ENCODE data around the gene NKAIN2.
"Not testable (repeated sequence)": the region's sequence is repeated elsewhere in the genome, so short reads cannot be mapped to it uniquely, and the experiment has no call there.

Gene NKAIN2

DNA sequence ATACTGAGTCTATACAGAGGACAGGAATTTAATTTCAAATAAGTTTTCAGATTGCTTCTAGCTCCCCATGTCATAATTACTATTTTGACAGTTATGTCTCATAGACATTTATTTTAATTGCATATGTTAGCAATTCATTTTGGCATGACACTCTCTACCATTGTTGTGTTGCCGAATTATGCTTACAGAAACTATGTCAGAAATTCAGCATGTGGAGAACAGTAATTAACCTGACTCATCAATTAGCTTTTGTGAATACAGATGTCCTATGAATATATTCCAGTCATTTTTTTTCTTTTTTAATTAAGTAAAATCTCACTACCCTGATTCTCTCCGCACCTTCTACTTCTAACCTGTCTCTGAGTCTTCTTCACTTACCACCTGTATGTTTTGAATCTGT, 105.1 kb downstream of the NKAIN2 start:
- Histone ChIP-seq H3K4me1 (ENCODE audit: control insufficient read depth, insufficient read depth, low read length) (no peaks in the 10 kb centered on the region), H3K27me3 (ENCODE audit: control insufficient read depth in 1 of 2, insufficient read depth in 2 of 2, low read length in 2 of 2) (no peaks in the 10 kb centered on the region), H3K9ac (ENCODE audit: low read length in 2 of 2) (no peak overlapping the region), H3K9me3 (ENCODE audit: control insufficient read depth in 2 of 2, low read length in 2 of 2) (no peaks in the 10 kb centered on the region), H3K36me3 (ENCODE audit: control insufficient read depth in 2 of 2, insufficient read depth in 2 of 2, low read length in 2 of 2) (no peaks in the 10 kb centered on the region), H3K4me3 (ENCODE audit: low read length in 2 of 2) (no peak overlapping the region), H3K27ac (ENCODE audit: low read length) (no peak overlapping the region)

- Histone ChIP-seq H3K4me3 (ENCODE audit: low read length in 2 of 2) (no peak overlapping the region), H3K36me3 (ENCODE audit: control insufficient read depth in 2 of 2, insufficient read depth in 2 of 2, low read length in 2 of 2) (no peaks in the 10 kb centered on the region), H3K4me1 (ENCODE audit: control insufficient read depth, insufficient read depth, low read length) (no peaks in the 10 kb centered on the region), H3K9me3 (ENCODE audit: control insufficient read depth in 2 of 2, low read length in 2 of 2) (no peaks in the 10 kb centered on the region), H3K27ac (ENCODE audit: low read length) (no peak overlapping the region), H3K9ac (ENCODE audit: low read length in 2 of 2) (no peak overlapping the region), H3K27me3 (ENCODE audit: control insufficient read depth in 1 of 2, insufficient read depth in 2 of 2, low read length in 2 of 2) (no peaks in the 10 kb centered on the region)
These were observed 106.3 kb downstream of the NKAIN2 start for GRCh38 chr6:123909989-123910388.

DNA sequence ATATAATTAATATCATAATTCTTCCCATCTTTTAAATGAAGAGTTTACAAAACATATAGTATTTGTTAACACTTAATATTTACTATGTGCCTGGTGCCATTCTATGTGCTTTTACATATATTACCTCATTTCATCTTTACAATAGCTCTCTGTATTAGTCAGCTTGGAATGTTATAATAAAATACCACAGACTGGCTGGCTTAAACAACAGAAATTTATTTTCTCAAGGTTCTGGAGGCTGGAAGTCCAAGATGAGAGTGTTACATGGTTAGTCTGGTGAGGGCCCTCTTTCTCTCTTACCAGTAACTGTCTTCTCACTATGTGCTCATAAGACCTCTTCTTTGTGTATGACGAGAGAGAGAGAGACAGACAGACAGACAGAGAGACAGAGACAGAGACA, 110.2 kb downstream of the NKAIN2 start:
- Histone ChIP-seq H3K4me1 (ENCODE audit: control insufficient read depth, insufficient read depth, low read length) (no peaks in the 10 kb centered on the region), H3K4me3 (ENCODE audit: low read length in 2 of 2) (no peak overlapping the region), H3K27me3 (ENCODE audit: control insufficient read depth in 1 of 2, insufficient read depth in 2 of 2, low read length in 2 of 2) (no peaks in the 10 kb centered on the region), H3K36me3 (ENCODE audit: control insufficient read depth in 2 of 2, insufficient read depth in 2 of 2, low read length in 2 of 2) (no peaks in the 10 kb centered on the region), H3K9ac (ENCODE audit: low read length in 2 of 2) (no peak overlapping the region), H3K9me3 (ENCODE audit: control insufficient read depth in 2 of 2, low read length in 2 of 2) (no peaks in the 10 kb centered on the region), H3K27ac (ENCODE audit: low read length) (no peak overlapping the region)

- H3K9ac ChIP-seq (ENCODE audit: low read length in 2 of 2); H3K27me3 ChIP-seq (ENCODE audit: control insufficient read depth in 1 of 2, insufficient read depth in 2 of 2, low read length in 2 of 2); H3K4me3 ChIP-seq (ENCODE audit: low read length in 2 of 2); H3K9me3 ChIP-seq (ENCODE audit: control insufficient read depth in 2 of 2, low read length in 2 of 2); H3K4me1 ChIP-seq (ENCODE audit: control insufficient read depth, insufficient read depth, low read length); H3K36me3 ChIP-seq (ENCODE audit: control insufficient read depth in 2 of 2, insufficient read depth in 2 of 2, low read length in 2 of 2); H3K27ac ChIP-seq (ENCODE audit: low read length): not testable (repeated sequence)
These were observed 119.7 kb downstream of the NKAIN2 start for GRCh38 chr6:123923379-123923778.

DNA sequence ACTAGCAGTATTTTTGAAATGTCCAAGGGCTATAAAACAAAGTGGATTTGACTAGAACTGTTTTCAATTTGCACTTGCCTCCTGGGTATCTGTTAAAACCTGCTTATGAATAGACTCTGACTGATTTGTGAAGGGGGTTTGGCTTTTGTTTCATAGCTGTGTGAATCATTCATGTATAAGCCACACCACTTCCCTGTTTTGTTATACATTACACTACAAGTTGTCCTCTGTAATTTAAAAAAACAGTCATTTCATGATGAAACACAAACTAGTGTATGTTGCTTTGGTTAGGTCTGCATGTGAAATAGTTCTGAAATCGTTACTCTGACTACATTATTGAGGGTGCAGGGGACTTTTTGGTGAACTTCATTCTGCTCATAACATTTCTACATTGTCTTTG, 121.7 kb downstream of the NKAIN2 start:
- Histone ChIP-seq H3K27ac (ENCODE audit: low read length) (no peak overlapping the region), H3K4me3 (ENCODE audit: low read length in 2 of 2) (no peak overlapping the region), H3K36me3 (ENCODE audit: control insufficient read depth in 2 of 2, insufficient read depth in 2 of 2, low read length in 2 of 2) (no peaks in the 10 kb centered on the region), H3K9ac (ENCODE audit: low read length in 2 of 2) (no peak overlapping the region), H3K27me3 (ENCODE audit: control insufficient read depth in 1 of 2, insufficient read depth in 2 of 2, low read length in 2 of 2) (no peaks in the 10 kb centered on the region), H3K4me1 (ENCODE audit: control insufficient read depth, insufficient read depth, low read length) (no peaks in the 10 kb centered on the region), H3K9me3 (ENCODE audit: control insufficient read depth in 2 of 2, low read length in 2 of 2) (no peaks in the 10 kb centered on the region)

DNA sequence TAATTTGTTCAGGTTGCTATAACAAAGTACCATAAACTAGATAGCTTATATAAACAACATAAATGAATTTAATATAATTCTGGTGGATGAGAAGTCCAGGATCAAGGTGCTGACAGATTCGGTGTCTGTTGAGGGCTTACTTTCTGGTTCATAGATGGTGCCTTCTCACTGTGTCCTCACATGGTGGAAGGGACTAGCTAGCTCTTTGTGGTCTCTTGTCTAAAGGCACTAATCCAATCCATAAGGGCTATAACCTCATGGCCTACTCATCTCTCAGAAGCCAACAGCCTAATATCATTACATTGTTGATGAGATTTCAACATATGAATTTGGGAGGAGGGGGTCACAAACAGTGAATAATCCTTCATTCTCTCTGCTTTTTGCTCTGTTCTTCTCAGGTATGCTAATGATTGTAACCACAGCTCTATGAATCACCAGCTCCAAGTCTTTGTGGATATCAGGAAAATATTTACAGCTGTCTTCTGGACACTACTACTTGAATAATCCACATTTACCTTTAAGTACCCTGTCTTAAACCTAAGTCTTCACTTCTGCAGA, 122.3 kb downstream of the NKAIN2 start:
- no peak overlapping the region for H3K4me3 ChIP-seq (ENCODE audit: low read length in 2 of 2)
- H3K36me3 ChIP-seq (ENCODE audit: control insufficient read depth in 2 of 2, insufficient read depth in 2 of 2, low read length in 2 of 2) = no peaks in the 10 kb centered on the region
- no peak overlapping the region for H3K9ac ChIP-seq (ENCODE audit: low read length in 2 of 2)
- no peak overlapping the region for H3K27ac ChIP-seq (ENCODE audit: low read length)
- H3K27me3 ChIP-seq (ENCODE audit: control insufficient read depth in 1 of 2, insufficient read depth in 2 of 2, low read length in 2 of 2) = no peaks in the 10 kb centered on the region
- no peaks in the 10 kb centered on the region for H3K4me1 ChIP-seq (ENCODE audit: control insufficient read depth, insufficient read depth, low read length)
- no peaks in the 10 kb centered on the region for H3K9me3 ChIP-seq (ENCODE audit: control insufficient read depth in 2 of 2, low read length in 2 of 2)

DNA sequence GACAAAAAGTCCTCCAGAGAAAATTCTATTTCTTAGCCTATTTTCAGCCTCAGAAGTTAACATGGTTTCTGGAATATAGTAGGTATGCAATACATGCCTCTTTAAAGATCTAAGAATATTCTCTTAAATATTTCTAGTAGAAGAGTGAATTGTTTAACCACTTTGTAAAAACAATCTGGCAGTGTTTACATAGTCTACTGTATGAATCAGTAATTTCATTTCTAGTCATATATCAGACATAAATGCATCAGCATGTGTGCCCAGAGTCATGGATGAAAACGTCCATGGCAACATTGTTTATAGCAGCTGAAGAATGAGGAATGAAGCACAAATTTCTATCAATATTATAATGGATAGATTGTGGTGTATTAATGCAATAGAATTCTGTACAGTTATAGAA, 124.9 kb downstream of the NKAIN2 start:
- no peak overlapping the region for H3K9ac ChIP-seq (ENCODE audit: low read length in 2 of 2)
- H3K4me1 ChIP-seq (ENCODE audit: control insufficient read depth, insufficient read depth, low read length) = no peaks in the 10 kb centered on the region
- no peaks in the 10 kb centered on the region for H3K36me3 ChIP-seq (ENCODE audit: control insufficient read depth in 2 of 2, insufficient read depth in 2 of 2, low read length in 2 of 2)
- H3K27ac ChIP-seq (ENCODE audit: low read length) = no peak overlapping the region
- no peaks in the 10 kb centered on the region for H3K27me3 ChIP-seq (ENCODE audit: control insufficient read depth in 1 of 2, insufficient read depth in 2 of 2, low read length in 2 of 2)
- no peaks in the 10 kb centered on the region for H3K9me3 ChIP-seq (ENCODE audit: control insufficient read depth in 2 of 2, low read length in 2 of 2)
- no peak overlapping the region for H3K4me3 ChIP-seq (ENCODE audit: low read length in 2 of 2)

DNA sequence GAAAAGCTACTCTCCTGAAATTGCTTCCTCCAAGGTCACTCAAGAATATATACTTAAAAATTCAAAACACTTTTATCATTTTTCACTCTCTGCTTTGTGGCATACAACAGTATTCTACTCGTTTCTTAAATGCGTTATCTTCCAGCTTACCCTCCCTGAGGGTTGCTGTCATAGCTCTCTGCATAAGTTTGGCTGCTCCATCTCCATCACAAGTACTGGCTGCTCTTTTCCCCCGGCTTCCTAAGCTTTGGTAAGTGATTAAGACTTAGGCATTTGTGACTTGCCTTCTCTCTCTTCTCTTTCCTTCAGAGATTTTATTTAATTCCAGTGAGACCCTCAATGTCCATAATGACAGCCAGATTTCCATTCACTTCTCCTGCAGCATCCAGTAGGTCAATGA, 128.3 kb downstream of the NKAIN2 start:
- Histone ChIP-seq H3K9ac (ENCODE audit: low read length in 2 of 2) (no peak overlapping the region), H3K36me3 (ENCODE audit: control insufficient read depth in 2 of 2, insufficient read depth in 2 of 2, low read length in 2 of 2) (no peaks in the 10 kb centered on the region), H3K9me3 (ENCODE audit: control insufficient read depth in 2 of 2, low read length in 2 of 2) (no peaks in the 10 kb centered on the region), H3K27ac (ENCODE audit: low read length) (no peak overlapping the region), H3K4me3 (ENCODE audit: low read length in 2 of 2) (no peak overlapping the region), H3K4me1 (ENCODE audit: control insufficient read depth, insufficient read depth, low read length) (no peaks in the 10 kb centered on the region), H3K27me3 (ENCODE audit: control insufficient read depth in 1 of 2, insufficient read depth in 2 of 2, low read length in 2 of 2) (no peaks in the 10 kb centered on the region)

DNA sequence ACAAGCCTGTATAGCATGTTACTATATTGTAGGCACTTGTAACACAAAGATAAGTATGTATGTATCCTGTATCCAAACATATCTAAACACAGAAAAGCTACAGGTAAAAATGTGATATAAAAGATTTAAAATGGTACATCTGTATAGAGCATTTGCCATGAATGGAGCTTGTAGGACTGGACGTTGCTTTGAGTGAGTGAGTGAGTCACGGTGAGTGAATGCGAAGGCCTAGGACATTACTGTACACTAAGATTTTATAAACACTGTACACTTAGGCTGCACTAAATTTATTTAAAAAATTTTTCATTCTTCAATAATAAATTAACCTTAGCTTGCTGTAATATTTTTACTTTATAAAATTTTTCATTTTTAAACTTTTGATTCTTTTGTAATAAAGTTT, 136.9 kb downstream of the NKAIN2 start:
- Histone ChIP-seq H3K9ac (ENCODE audit: low read length in 2 of 2) (no peak overlapping the region), H3K9me3 (ENCODE audit: control insufficient read depth in 2 of 2, low read length in 2 of 2) (no peaks in the 10 kb centered on the region), H3K4me3 (ENCODE audit: low read length in 2 of 2) (no peak overlapping the region), H3K4me1 (ENCODE audit: control insufficient read depth, insufficient read depth, low read length) (no peaks in the 10 kb centered on the region), H3K27me3 (ENCODE audit: control insufficient read depth in 1 of 2, insufficient read depth in 2 of 2, low read length in 2 of 2) (no peaks in the 10 kb centered on the region), H3K36me3 (ENCODE audit: control insufficient read depth in 2 of 2, insufficient read depth in 2 of 2, low read length in 2 of 2) (no peaks in the 10 kb centered on the region), H3K27ac (ENCODE audit: low read length) (no peak overlapping the region)

DNA sequence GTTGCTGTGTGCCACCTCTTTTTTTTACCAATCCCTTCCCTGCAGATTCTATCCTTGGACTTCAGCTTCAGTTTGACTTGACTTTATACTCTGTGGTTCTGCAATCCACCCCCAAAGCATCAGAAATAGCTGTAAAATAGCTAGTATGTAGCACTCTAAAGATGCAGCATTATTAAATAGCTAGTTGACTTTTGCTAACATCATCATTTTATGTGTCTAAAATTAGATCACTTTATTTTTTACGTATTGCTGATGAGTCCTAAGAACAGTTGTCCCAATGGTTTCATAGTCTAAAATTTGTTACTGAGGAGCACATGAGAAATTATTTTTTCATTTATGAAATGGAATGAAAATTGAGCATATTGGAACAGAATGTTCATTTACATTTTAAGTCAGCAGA, 138.2 kb downstream of the NKAIN2 start:
- Histone ChIP-seq H3K9ac (ENCODE audit: low read length in 2 of 2) (no peak overlapping the region), H3K9me3 (ENCODE audit: control insufficient read depth in 2 of 2, low read length in 2 of 2) (no peaks in the 10 kb centered on the region), H3K36me3 (ENCODE audit: control insufficient read depth in 2 of 2, insufficient read depth in 2 of 2, low read length in 2 of 2) (no peaks in the 10 kb centered on the region), H3K4me3 (ENCODE audit: low read length in 2 of 2) (no peak overlapping the region), H3K27ac (ENCODE audit: low read length) (no peak overlapping the region), H3K27me3 (ENCODE audit: control insufficient read depth in 1 of 2, insufficient read depth in 2 of 2, low read length in 2 of 2) (no peaks in the 10 kb centered on the region), H3K4me1 (ENCODE audit: control insufficient read depth, insufficient read depth, low read length) (no peaks in the 10 kb centered on the region)

DNA sequence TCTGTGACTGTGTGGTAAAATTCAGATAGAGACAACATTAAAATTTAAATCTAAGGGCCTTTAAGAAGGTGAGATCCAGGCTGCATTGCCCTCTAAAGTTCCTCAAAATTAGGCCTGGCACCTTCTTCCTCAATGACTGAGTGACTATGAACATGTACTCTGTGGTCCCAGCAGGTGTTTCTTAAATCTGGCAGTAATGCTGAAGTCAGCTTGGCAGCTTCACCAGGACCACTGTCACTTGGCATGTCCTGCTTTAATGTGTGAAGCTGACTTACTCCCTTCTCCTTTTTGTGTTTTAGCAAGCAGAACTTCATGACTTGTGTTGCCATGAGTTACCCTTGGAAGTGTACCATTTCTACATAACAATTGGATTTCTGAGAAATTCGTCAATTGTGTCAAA, 141.7 kb downstream of the NKAIN2 start:
- no peaks in the 10 kb centered on the region for H3K27me3 ChIP-seq (ENCODE audit: control insufficient read depth in 1 of 2, insufficient read depth in 2 of 2, low read length in 2 of 2)
- no peak overlapping the region for H3K4me3 ChIP-seq (ENCODE audit: low read length in 2 of 2)
- no peak overlapping the region for H3K27ac ChIP-seq (ENCODE audit: low read length)
- H3K4me1 ChIP-seq (ENCODE audit: control insufficient read depth, insufficient read depth, low read length) = no peaks in the 10 kb centered on the region
- H3K9me3 ChIP-seq (ENCODE audit: control insufficient read depth in 2 of 2, low read length in 2 of 2) = no peaks in the 10 kb centered on the region
- no peaks in the 10 kb centered on the region for H3K36me3 ChIP-seq (ENCODE audit: control insufficient read depth in 2 of 2, insufficient read depth in 2 of 2, low read length in 2 of 2)
- H3K9ac ChIP-seq (ENCODE audit: low read length in 2 of 2) = no peak overlapping the region
